Uterus (tissue), 4 donors: Measurements from ENCODE around the gene LGALS7B. TPM values are rescaled to one million over a fixed set of nuclear protein-coding genes. Genes with fewer than 3 reads are reported as not detected.
"Not testable (repeated sequence)": the region's sequence is repeated elsewhere in the genome, so short reads cannot be mapped to it uniquely, and the experiment has no call there.

ENCODE experiments used
- DNase-seq, 2 donors: peaks; one replicate each; pipeline ENCODE4 v3.0.0-alpha.2; 2019 to 2020
- H3K27ac ChIP-seq, 2 donors: fragments of 200-600 bp; sonication (generic); 1 replicate in 1 of 2; 2 replicates in 1 of 2; pipeline ENCODE4 v1.5.1; 2016 to 2018
- H3K27me3 ChIP-seq, 2 donors: fragments of 200-600 bp; sonication (generic); one replicate each; pipeline ENCODE4 v1.5.1; 2018 to 2019; ENCODE audit warnings: control low read depth in 1 of 2
- H3K36me3 ChIP-seq, 2 donors: fragments of 200-600 bp; sonication (generic); one replicate each; pipeline ENCODE4 v1.5.1; 2019; ENCODE audit warnings: control low read depth in 1 of 2
- H3K4me1 ChIP-seq, 2 donors: fragments of 200-600 bp; sonication (generic); one replicate each; pipeline ENCODE4 v1.5.1; 2018 to 2019; ENCODE audit warnings: control low read depth in 1 of 2
- H3K4me3 ChIP-seq, 2 donors: fragments of 200-600 bp; sonication (generic); 1 replicate in 1 of 2; 2 replicates in 1 of 2; pipeline ENCODE4 v1.5.1; 2018 to 2019; ENCODE audit warnings: mild to moderate bottlenecking in 1 of 2
- H3K9me3 ChIP-seq, 2 donors: fragments of 200-600 bp; sonication (generic); one replicate each; pipeline ENCODE4 v1.5.1; 2019; ENCODE audit warnings: control low read depth in 1 of 2
- POLR2A ChIP-seq, 2 donors: fragments of 450-650 bp; IDR thresholded peaks; one replicate each; pipeline ENCODE4 v1.6.1; 2016; ENCODE audit warnings: antibody characterized with exemption in 2 of 2, mild to moderate bottlenecking in 1 of 2, moderate library complexity in 1 of 2
- intact Hi-C: fragments of 100-400 bp; cut with DNase I; formaldehyde crosslinking; loops from one replicate; pipeline ENCODE4 v1.15.1; 2023; ENCODE audit warnings: low total_unique reads
- total RNA-seq, 4 donors: library from RNA; depleted of rRNA in 3 of 4; stranded (reverse); fragments of >200 nt in 3 of 4; gene quantifications; one replicate each; pipeline versions ENCODE4 v1.1.0 to v1.2.4, GENCODE V29; 2014 to 2023
- TF ChIP-seq, protein P1 (sequence below), 4 experiments: fragments of 200-600 bp in 2 of 4; fragments of 450-650 bp in 2 of 4; sonication (generic) in 2 of 4; IDR thresholded peaks; one replicate each; pipeline ENCODE4 v1.5.1; 2016 to 2019; ENCODE audit warnings: antibody characterized with exemption in 4 of 4, mild to moderate bottlenecking in 2 of 4, moderate library complexity in 1 of 4
- donor health status: DM: yes; HTN: yes; CAD: no.

LGALS7B gene
- total RNA-seq, 4 donors from 2014 or later: 1.1 to 6.2 TPM; not detected in 2

DNA sequence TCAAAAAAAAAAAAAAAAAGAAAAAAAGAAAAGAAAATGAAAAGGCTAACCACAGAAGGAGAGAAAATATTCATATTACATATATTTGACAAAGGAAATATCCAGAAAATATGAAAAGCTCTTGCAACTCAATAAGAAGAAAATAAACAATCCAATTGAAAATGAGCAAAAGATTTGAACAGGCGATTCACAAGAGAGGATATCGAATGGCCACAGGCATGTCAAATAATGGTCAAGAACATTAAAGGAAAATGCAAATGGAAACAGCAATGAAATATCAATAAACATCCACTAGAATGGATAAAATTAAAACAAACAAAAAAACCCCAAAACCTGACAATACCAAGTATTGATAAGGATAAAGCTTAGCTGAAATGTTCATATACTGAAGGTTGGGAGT lies 23.8 kb upstream of the LGALS7B start:
- no peak overlapping the region for H3K4me3 ChIP-seq
- no peaks in the 10 kb centered on the region for H3K27me3 ChIP-seq
- H3K27ac ChIP-seq: no peak overlapping the region
- no peak for TF ChIP-seq POLR2A (IDR thresholded peaks at IDR 0.05)
- TF ChIP-seq, protein P1, sequence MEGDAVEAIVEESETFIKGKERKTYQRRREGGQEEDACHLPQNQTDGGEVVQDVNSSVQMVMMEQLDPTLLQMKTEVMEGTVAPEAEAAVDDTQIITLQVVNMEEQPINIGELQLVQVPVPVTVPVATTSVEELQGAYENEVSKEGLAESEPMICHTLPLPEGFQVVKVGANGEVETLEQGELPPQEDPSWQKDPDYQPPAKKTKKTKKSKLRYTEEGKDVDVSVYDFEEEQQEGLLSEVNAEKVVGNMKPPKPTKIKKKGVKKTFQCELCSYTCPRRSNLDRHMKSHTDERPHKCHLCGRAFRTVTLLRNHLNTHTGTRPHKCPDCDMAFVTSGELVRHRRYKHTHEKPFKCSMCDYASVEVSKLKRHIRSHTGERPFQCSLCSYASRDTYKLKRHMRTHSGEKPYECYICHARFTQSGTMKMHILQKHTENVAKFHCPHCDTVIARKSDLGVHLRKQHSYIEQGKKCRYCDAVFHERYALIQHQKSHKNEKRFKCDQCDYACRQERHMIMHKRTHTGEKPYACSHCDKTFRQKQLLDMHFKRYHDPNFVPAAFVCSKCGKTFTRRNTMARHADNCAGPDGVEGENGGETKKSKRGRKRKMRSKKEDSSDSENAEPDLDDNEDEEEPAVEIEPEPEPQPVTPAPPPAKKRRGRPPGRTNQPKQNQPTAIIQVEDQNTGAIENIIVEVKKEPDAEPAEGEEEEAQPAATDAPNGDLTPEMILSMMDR (IDR thresholded peaks at IDR 0.05): no peak
- no peaks in the 10 kb centered on the region for H3K4me1 ChIP-seq
- no peaks in the 10 kb centered on the region for H3K36me3 ChIP-seq
- intact Hi-C loops: no loop called here
- no peak for DNase-seq
- no peaks in the 10 kb centered on the region for H3K9me3 ChIP-seq

DNA sequence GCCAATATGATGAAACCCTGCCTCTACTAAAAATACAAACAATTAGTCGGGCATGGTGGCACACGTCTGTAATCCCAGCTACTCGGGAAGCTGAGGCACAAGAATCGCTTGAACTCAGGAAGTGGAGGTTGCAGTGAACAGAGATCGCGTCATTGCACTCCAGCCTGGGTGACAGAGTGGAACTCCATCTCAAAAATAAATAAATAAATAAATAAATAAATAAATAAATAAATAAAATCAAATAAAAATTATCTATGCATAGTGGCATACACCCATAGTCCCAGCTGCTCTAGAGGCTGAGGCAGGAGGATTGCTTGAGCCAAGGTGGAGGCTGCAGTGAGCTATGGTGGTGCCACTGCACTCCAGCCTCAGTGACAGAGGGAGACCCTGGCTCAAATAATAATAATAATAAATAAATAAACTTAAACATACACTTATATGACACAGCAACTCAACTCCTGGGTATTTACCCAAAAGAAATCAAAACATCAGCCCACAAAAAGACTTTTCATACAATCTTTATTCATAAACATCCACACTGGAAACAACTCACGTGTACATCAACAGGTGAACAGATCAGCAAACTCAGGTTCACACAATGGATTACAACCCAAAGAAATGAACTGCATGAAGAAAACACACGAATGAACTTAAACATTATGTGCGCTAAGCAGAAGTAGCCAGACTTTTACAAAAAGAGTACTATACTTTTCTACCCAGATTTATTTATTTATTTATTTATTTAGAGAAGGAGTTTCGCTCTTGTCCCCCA lies 22.5 kb upstream of the LGALS7B start:
- no peak for DNase-seq
- TF ChIP-seq, protein P1 (IDR thresholded peaks at IDR 0.05): no peak
- TF ChIP-seq POLR2A (IDR thresholded peaks at IDR 0.05): no peak
- no peaks in the 10 kb centered on the region for H3K4me1 ChIP-seq
- H3K4me3 ChIP-seq: no peak overlapping the region
- H3K9me3 ChIP-seq: no peaks in the 10 kb centered on the region
- no peaks in the 10 kb centered on the region for H3K36me3 ChIP-seq
- no peaks in the 10 kb centered on the region for H3K27me3 ChIP-seq
- no peak overlapping the region for H3K27ac ChIP-seq
- intact Hi-C loops: no loop called here

GRCh38 chr19:38769635-38770211 lies 19.3 kb upstream of the LGALS7B start:
- intact Hi-C loops: no loop called here
- Histone ChIP-seq H3K27ac (peak overlapping the region in 1 of 2 donors; percentile 33), H3K27me3 (no peaks in the 10 kb centered on the region), H3K9me3 (no peaks in the 10 kb centered on the region), H3K4me1 (no peaks in the 10 kb centered on the region), H3K4me3 (peak overlapping the region in 1 of 2 donors; percentile 15), H3K36me3 (no peaks in the 10 kb centered on the region)
- peak; percentile 83 to 84 for DNase-seq
- TF ChIP-seq, protein P1 (IDR thresholded peaks at IDR 0.05): peak; percentile 80 to 95 (median 86)
- TF ChIP-seq POLR2A (IDR thresholded peaks at IDR 0.05): peak; percentile 34 to 41

- H3K9me3 ChIP-seq, H3K36me3 ChIP-seq, H3K27me3 ChIP-seq, H3K4me1 ChIP-seq, DNase-seq, intact Hi-C loops: not testable (repeated sequence)
- H3K4me3 ChIP-seq: peak overlapping the region in 1 of 2 donors; percentile 15
- H3K27ac ChIP-seq: peak overlapping the region in 1 of 2 donors; percentile 28
These were observed 18.6 kb upstream of the LGALS7B start for GRCh38 chr19:38770228-38770948.

DNA sequence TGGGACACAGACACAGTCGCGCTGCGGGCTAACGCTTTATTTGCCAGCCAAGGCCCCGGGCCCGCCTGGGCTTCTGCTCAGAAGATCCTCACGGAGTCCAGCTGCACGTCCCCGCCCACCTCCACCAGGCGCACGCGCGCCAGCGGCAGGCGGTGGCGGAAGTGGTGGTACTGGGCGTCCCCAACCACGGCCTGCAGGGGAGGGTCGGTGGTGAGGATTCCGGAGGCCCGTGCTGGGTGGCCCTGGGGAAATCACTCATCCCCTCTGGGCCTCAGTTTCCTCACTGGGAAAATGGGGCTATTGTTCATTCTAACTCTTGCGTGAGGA lies 18.1 kb upstream of the LGALS7B start:
- intact Hi-C loops, DNase-seq, H3K27ac ChIP-seq, H3K9me3 ChIP-seq, H3K27me3 ChIP-seq, H3K4me3 ChIP-seq, H3K4me1 ChIP-seq, H3K36me3 ChIP-seq: not testable (repeated sequence)

DNA sequence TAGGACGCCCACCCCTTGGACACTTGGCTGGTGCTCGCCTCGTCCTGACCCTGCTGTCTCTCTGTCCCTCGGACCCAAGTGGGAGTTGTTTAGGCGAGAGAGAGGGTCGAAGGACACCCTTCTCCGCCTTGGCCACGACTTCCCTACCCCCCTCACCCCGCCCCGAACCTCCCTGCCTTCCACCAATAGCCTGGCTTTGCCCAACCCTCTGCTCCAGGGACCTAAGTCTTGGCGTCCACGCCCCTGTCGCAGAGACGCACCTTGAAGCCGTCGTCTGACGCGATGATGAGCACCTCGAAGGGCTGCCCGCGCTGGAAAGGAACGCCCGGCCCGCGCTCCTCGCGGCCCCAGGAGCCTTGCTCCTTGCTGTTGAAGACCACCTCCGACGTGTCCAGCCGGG lies 17.4 kb upstream of the LGALS7B start:
- H3K27ac ChIP-seq, H3K27me3 ChIP-seq, H3K9me3 ChIP-seq, H3K4me3 ChIP-seq, DNase-seq, H3K4me1 ChIP-seq, intact Hi-C loops, H3K36me3 ChIP-seq: not testable (repeated sequence)
